ENCODE results near the gene PTPRE. TPM values are rescaled to one million over a fixed set of nuclear protein-coding genes. Genes with fewer than 3 reads are reported as not detected.

The PTPRE gene
- total and polyA plus RNA-seq, 10 of the 15 experiments (the other 5 are each of a cell fraction or from before 2014, with no cell fraction given), result 2.9 to 7.6 (median 5.8) TPM

GRCh38 chr10:127906548-127907377 lies at the start of gene PTPRE (continued):
- no peak for TF ChIP-seq ZNF274 (IDR thresholded peaks at IDR 0.05; ENCODE audit: insufficient read depth, insufficient read length)

GRCh38 chr10:127860592-127860991 lies 46.3 kb upstream of the PTPRE start:
- no TSS peak for BruUV-seq (replicated peaks)

More at GRCh38 chr10:127860592-127860991, 46.3 kb upstream of the PTPRE start:
- Histone ChIP-seq H3K4me1 (ENCODE audit: control insufficient read depth, insufficient read depth, low read length) (no peaks in the 10 kb centered on the region), H3K79me2 (ENCODE audit: control insufficient read depth, insufficient read depth, low read length) (no peaks in the 10 kb centered on the region), H3K27me3 (replicated peaks in 1 of 2; ENCODE audit: control insufficient read depth in 2 of 2, insufficient read depth in 2 of 2, low read length in 1 of 2) (no peaks in the 10 kb centered on the region), H3K9ac (ENCODE audit: control insufficient read depth, insufficient read depth, low read length) (no peak overlapping the region), H3K27ac (ENCODE audit: control insufficient read depth, insufficient read depth) (no peak overlapping the region), H3K4me3 (no peak overlapping the region), H3K4me2 (ENCODE audit: control insufficient read depth, insufficient read depth) (no peak overlapping the region), H3K9me3 (replicated peaks; ENCODE audit: control insufficient read depth, insufficient read depth, low read length) (no peaks in the 10 kb centered on the region; the same call in 2 of the 3 replicates), H2AFZ (ENCODE audit: control insufficient read depth, low read depth, low read length) (no peak overlapping the region), H3K36me3 (ENCODE audit: control insufficient read depth in 2 of 2, insufficient read depth in 2 of 2, low read length in 1 of 2) (no peaks in the 10 kb centered on the region), H4K20me1 (ENCODE audit: control insufficient read depth, insufficient read depth) (no peaks in the 10 kb centered on the region)
- intact Hi-C loops (cut with micrococcal nuclease; ENCODE audit: unreplicated experiment), result no loop called here
- ATAC-seq, result no peak
- no peak for FAIRE-seq
- RAD21 ChIA-PET (ENCODE audit: unreplicated experiment), result no interaction called here
- SMC1A ChIA-PET (ENCODE audit: uncharacterized antibody, unreplicated experiment), result no interaction called here
- WGBS (ENCODE audit: insufficient coverage, insufficient replicate concordance, low lambda C conversion rate, missing lambda C conversion rate), result 44% methylated on average over 6 of the region's 6 CpGs
- POLR2A ChIA-PET, result no interaction called here
- TF ChIP-seq RB1 (IDR thresholded peaks at IDR 0.05; ENCODE audit: borderline replicate concordance) (no peak), USF2 (IDR thresholded peaks at IDR 0.05; ENCODE audit: borderline replicate concordance, low read depth, low read length) (no peak), MYB (IDR thresholded peaks at IDR 0.05; ENCODE audit: borderline replicate concordance, low read depth, low read length) (no peak), FOXM1 (IDR thresholded peaks at IDR 0.05; ENCODE audit: low read depth, low read length) (no peak), ZNF384 (IDR thresholded peaks at IDR 0.05; ENCODE audit: borderline replicate concordance, low read depth, low read length) (no peak), MEF2B (IDR thresholded peaks at IDR 0.05; ENCODE audit: partially characterized antibody, poor library complexity, severe bottlenecking) (no peak), RAD21 (IDR thresholded peaks at IDR 0.05; ENCODE audit: insufficient read depth, low read depth, low read length) (no peak)
- TF ChIP-seq, protein P1, sequence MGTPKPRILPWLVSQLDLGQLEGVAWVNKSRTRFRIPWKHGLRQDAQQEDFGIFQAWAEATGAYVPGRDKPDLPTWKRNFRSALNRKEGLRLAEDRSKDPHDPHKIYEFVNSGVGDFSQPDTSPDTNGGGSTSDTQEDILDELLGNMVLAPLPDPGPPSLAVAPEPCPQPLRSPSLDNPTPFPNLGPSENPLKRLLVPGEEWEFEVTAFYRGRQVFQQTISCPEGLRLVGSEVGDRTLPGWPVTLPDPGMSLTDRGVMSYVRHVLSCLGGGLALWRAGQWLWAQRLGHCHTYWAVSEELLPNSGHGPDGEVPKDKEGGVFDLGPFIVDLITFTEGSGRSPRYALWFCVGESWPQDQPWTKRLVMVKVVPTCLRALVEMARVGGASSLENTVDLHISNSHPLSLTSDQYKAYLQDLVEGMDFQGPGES (IDR thresholded peaks at IDR 0.05), result no peak
- TF ChIP-seq, protein P2, sequence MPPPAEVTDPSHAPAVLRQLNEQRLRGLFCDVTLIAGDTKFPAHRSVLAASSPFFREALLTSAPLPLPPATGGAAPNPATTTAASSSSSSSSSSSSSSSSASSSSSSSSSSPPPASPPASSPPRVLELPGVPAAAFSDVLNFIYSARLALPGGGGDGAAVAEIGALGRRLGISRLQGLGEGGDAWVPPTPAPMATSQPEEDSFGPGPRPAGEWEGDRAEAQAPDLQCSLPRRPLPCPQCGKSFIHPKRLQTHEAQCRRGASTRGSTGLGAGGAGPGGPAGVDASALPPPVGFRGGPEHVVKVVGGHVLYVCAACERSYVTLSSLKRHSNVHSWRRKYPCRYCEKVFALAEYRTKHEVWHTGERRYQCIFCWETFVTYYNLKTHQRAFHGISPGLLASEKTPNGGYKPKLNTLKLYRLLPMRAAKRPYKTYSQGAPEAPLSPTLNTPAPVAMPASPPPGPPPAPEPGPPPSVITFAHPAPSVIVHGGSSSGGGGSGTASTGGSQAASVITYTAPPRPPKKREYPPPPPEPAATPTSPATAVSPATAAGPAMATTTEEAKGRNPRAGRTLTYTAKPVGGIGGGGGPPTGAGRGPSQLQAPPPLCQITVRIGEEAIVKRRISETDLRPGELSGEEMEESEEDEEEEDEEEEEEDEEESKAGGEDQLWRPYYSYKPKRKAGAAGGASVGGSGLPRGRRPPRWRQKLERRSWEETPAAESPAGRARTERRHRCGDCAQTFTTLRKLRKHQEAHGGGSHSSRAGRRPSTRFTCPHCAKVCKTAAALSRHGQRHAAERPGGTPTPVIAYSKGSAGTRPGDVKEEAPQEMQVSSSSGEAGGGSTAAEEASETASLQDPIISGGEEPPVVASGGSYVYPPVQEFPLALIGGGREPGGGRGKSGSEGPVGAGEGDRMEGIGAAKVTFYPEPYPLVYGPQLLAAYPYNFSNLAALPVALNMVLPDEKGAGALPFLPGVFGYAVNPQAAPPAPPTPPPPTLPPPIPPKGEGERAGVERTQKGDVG (CRISPR knock-in tag; IDR thresholded peaks at IDR 0.05), result no peak
- in situ Hi-C loops (cut with MboI), result no loop called here
- no peak for DNase-seq (ENCODE audit: low read depth, low spot score)
- CTCF ChIA-PET, result no interaction called here
